PFSK-1 (cell line): ENCODE data around the gene RNF220.

Experiments used
- SIN3A ChIP-seq: IDR thresholded peaks from 2 replicates; pipeline ENCODE4 v1.6.1; 2012; ENCODE audit warnings: mild to moderate bottlenecking, low read length, moderate library complexity, borderline replicate concordance; ENCODE audit not compliant: insufficient read depth
- TAF1 ChIP-seq: IDR thresholded peaks from 2 replicates; pipeline ENCODE4 v1.6.1; 2012; ENCODE audit warnings: low read length, control low read depth, borderline replicate concordance; ENCODE audit not compliant: insufficient read depth

DNA sequence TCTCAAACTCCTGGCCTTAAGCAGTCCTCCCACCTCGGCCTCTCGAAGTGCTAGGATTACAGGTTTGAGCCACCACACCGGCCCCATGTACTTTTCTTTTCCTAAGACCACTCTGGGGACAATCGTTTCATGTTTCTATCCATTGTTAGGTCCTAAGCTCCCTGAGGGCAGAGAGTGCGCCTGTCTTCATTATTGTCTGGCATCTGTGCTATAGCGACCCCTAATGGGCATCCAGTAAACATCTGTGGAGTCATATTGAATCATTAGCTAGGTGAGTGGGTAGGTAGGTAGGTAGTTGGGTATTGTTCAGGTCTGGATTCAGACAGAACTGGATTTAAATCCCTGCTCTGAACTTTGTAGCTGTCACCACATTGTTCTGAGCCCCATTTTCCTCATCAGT lies 203.1 kb downstream of the RNF220 start:
- TF ChIP-seq TAF1 = no peak
- TF ChIP-seq SIN3A = no peak
